ENCODE data around the gene STK31.
"Not testable (repeated sequence)": the region's sequence is repeated elsewhere in the genome, so short reads cannot be mapped to it uniquely, and the experiment has no call there.

DNA sequence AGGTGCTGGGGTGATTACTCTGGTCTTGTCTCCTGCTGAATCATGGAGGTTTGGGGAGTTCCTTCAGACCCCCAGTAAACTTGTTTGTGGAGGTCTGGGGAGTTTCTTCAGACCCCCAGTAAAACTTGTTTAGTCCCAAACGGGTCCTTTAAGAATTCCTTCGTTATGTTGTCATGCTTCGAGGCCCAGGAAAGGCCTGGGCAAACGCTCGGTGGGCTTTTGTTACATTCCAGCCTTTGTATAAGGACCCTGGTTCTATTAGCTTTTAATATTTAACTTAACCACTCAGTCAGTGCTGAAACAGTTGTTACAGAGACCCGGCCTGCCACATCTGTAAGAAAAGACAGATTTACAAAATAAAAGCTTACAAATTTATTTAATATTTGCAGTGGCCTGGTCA, 26.0 kb upstream of the STK31 start:
- TF ChIP-seq, protein P1, sequence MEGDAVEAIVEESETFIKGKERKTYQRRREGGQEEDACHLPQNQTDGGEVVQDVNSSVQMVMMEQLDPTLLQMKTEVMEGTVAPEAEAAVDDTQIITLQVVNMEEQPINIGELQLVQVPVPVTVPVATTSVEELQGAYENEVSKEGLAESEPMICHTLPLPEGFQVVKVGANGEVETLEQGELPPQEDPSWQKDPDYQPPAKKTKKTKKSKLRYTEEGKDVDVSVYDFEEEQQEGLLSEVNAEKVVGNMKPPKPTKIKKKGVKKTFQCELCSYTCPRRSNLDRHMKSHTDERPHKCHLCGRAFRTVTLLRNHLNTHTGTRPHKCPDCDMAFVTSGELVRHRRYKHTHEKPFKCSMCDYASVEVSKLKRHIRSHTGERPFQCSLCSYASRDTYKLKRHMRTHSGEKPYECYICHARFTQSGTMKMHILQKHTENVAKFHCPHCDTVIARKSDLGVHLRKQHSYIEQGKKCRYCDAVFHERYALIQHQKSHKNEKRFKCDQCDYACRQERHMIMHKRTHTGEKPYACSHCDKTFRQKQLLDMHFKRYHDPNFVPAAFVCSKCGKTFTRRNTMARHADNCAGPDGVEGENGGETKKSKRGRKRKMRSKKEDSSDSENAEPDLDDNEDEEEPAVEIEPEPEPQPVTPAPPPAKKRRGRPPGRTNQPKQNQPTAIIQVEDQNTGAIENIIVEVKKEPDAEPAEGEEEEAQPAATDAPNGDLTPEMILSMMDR (IDR thresholded peaks at IDR 0.05; ENCODE audit: insufficient read depth, low read length): not testable (repeated sequence)
- TF ChIP-seq POLR2AphosphoS5 (IDR thresholded peaks at IDR 0.05; ENCODE audit: low read depth); SPI1 (IDR thresholded peaks at IDR 0.05; ENCODE audit: borderline replicate concordance, low read depth): not testable (repeated sequence)
- TF ChIP-seq, protein P2, sequence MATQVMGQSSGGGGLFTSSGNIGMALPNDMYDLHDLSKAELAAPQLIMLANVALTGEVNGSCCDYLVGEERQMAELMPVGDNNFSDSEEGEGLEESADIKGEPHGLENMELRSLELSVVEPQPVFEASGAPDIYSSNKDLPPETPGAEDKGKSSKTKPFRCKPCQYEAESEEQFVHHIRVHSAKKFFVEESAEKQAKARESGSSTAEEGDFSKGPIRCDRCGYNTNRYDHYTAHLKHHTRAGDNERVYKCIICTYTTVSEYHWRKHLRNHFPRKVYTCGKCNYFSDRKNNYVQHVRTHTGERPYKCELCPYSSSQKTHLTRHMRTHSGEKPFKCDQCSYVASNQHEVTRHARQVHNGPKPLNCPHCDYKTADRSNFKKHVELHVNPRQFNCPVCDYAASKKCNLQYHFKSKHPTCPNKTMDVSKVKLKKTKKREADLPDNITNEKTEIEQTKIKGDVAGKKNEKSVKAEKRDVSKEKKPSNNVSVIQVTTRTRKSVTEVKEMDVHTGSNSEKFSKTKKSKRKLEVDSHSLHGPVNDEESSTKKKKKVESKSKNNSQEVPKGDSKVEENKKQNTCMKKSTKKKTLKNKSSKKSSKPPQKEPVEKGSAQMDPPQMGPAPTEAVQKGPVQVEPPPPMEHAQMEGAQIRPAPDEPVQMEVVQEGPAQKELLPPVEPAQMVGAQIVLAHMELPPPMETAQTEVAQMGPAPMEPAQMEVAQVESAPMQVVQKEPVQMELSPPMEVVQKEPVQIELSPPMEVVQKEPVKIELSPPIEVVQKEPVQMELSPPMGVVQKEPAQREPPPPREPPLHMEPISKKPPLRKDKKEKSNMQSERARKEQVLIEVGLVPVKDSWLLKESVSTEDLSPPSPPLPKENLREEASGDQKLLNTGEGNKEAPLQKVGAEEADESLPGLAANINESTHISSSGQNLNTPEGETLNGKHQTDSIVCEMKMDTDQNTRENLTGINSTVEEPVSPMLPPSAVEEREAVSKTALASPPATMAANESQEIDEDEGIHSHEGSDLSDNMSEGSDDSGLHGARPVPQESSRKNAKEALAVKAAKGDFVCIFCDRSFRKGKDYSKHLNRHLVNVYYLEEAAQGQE (IDR thresholded peaks at IDR 0.05; ENCODE audit: insufficient replicate concordance, low read depth): not testable (repeated sequence)

Measured in HL-60 (cell line).